COLO829 (cell line): Measurements from ENCODE around the gene CACNA2D1.
"Not testable (repeated sequence)": the region's sequence is repeated elsewhere in the genome, so short reads cannot be mapped to it uniquely, and the experiment has no call there.

Experiments used
- DNase-seq: peaks from one replicate; pipeline ENCODE4 v3.0.0; 2012; ENCODE audit warnings: low spot score

Gene CACNA2D1

GRCh38 chr7:82393076-82393839 is 50.3 kb downstream of the CACNA2D1 start:
- no peak for DNase-seq

- DNase-seq = no peak
Measured at GRCh38 chr7:82390936-82391335, 52.6 kb downstream of the CACNA2D1 start.

GRCh38 chr7:82389876-82390275 is 53.7 kb downstream of the CACNA2D1 start:
- DNase-seq = no peak

- DNase-seq = no peak
Measured at GRCh38 chr7:82388138-82388537, 55.4 kb downstream of the CACNA2D1 start.

GRCh38 chr7:82386571-82386970 is 57.0 kb downstream of the CACNA2D1 start:
- not testable (repeated sequence) for DNase-seq

- no peak for DNase-seq
Measured at GRCh38 chr7:82384779-82385178, 58.8 kb downstream of the CACNA2D1 start.

- DNase-seq = no peak
Measured at GRCh38 chr7:82384051-82384464, 59.5 kb downstream of the CACNA2D1 start.

- DNase-seq = no peak
Measured at GRCh38 chr7:82382276-82382675, 61.3 kb downstream of the CACNA2D1 start.

GRCh38 chr7:82376739-82377138 is 66.8 kb downstream of the CACNA2D1 start:
- DNase-seq = no peak

GRCh38 chr7:82375713-82376112 is 67.9 kb downstream of the CACNA2D1 start:
- no peak for DNase-seq

- no peak for DNase-seq
Measured at GRCh38 chr7:82375129-82375528, 68.4 kb downstream of the CACNA2D1 start.

- DNase-seq = no peak
Measured at GRCh38 chr7:82373926-82374635, 69.5 kb downstream of the CACNA2D1 start.

- no peak for DNase-seq
Measured at GRCh38 chr7:82364671-82365070, 78.9 kb downstream of the CACNA2D1 start.

- DNase-seq = no peak
Measured at GRCh38 chr7:82364048-82364447, 79.5 kb downstream of the CACNA2D1 start.

GRCh38 chr7:82362129-82362706 is 81.4 kb downstream of the CACNA2D1 start:
- no peak for DNase-seq

GRCh38 chr7:82360591-82361368 is 82.8 kb downstream of the CACNA2D1 start:
- no peak for DNase-seq

- no peak for DNase-seq
Measured at GRCh38 chr7:82359426-82359825, 84.2 kb downstream of the CACNA2D1 start.

GRCh38 chr7:82358923-82359322 is 84.7 kb downstream of the CACNA2D1 start:
- no peak for DNase-seq

- no peak for DNase-seq
Measured at GRCh38 chr7:82358009-82358578, 85.5 kb downstream of the CACNA2D1 start.

- no peak for DNase-seq
Measured at GRCh38 chr7:82348251-82348650, 95.3 kb downstream of the CACNA2D1 start.

- DNase-seq = no peak
Measured at GRCh38 chr7:82347808-82348207, 95.8 kb downstream of the CACNA2D1 start.

- DNase-seq = no peak
Measured at GRCh38 chr7:82345886-82346285, 97.7 kb downstream of the CACNA2D1 start.
